ENCODE data around the gene LTBP1.

The LTBP1 gene

DNA sequence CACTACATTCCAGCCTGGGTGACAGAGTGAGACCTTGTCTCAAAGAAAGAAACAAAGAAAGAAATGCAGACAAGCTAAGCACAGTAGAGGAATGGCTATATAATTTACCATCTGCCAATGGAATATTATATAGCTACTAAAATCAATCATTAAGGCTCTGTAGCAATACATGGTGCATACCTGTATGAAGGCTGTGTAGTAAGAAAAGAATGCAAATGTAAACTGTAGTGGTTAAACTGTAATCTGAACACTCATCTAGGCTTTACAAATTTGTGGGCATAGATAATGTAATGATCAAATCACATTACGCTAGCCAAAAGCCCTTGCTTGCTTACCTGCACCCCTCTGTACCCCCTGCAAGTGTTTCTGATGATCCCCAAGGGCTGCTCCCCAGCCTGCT lies 230.9 kb downstream of the LTBP1 start:
- Histone ChIP-seq H3K36me3 (ENCODE audit: insufficient read depth) (no peaks in the 10 kb centered on the region), H3K79me2 (ENCODE audit: insufficient read depth, low read depth) (no peaks in the 10 kb centered on the region), H3K4me1 (ENCODE audit: low read depth, poor library complexity, severe bottlenecking) (peaks cover 12% of the 10 kb centered on the region), H3K4me2 (no peak overlapping the region), H2AFZ (ENCODE audit: low read depth) (no peak overlapping the region), H3K27me3 (ENCODE audit: insufficient read depth, low read depth) (no peaks in the 10 kb centered on the region), H3K9ac (no peak overlapping the region), H4K20me1 (ENCODE audit: insufficient read depth) (no peaks in the 10 kb centered on the region), H3K27ac (no peak overlapping the region), H3K4me3 (IDR thresholded peaks at IDR 0.05; ENCODE audit: insufficient read depth, low read depth, low read length) (no peak overlapping the region)
- TF ChIP-seq, protein P1, sequence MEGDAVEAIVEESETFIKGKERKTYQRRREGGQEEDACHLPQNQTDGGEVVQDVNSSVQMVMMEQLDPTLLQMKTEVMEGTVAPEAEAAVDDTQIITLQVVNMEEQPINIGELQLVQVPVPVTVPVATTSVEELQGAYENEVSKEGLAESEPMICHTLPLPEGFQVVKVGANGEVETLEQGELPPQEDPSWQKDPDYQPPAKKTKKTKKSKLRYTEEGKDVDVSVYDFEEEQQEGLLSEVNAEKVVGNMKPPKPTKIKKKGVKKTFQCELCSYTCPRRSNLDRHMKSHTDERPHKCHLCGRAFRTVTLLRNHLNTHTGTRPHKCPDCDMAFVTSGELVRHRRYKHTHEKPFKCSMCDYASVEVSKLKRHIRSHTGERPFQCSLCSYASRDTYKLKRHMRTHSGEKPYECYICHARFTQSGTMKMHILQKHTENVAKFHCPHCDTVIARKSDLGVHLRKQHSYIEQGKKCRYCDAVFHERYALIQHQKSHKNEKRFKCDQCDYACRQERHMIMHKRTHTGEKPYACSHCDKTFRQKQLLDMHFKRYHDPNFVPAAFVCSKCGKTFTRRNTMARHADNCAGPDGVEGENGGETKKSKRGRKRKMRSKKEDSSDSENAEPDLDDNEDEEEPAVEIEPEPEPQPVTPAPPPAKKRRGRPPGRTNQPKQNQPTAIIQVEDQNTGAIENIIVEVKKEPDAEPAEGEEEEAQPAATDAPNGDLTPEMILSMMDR (conservative IDR thresholded peaks at IDR 0.05; ENCODE audit: low read depth, low read length) = no peak

DNA sequence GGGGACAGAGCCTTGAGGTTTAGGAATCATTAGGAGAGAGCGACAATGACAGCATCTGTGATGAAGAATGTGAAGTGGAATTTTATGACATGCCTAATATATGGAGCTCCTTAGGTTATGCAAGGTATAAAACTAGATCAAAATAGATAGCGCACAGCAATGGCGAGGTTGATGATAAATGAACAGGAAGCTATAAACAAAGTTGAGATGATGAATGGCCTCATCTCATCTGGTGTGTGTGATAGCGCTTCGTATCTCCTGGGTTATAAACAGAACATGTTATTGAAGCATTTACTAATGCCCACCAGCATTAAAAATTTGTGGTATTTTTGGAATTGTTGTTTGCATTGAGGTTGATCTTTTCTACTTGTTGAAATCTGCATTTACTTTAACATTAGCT lies 231.5 kb downstream of the LTBP1 start:
- Histone ChIP-seq H3K4me1 (ENCODE audit: low read depth, poor library complexity, severe bottlenecking) (peaks cover 16% of the 10 kb centered on the region), H2AFZ (ENCODE audit: low read depth) (no peak overlapping the region), H3K79me2 (ENCODE audit: insufficient read depth, low read depth) (no peaks in the 10 kb centered on the region), H3K4me2 (no peak overlapping the region), H3K36me3 (ENCODE audit: insufficient read depth) (no peaks in the 10 kb centered on the region), H3K27ac (no peak overlapping the region), H4K20me1 (ENCODE audit: insufficient read depth) (no peaks in the 10 kb centered on the region), H3K9ac (no peak overlapping the region), H3K27me3 (ENCODE audit: insufficient read depth, low read depth) (no peaks in the 10 kb centered on the region), H3K4me3 (IDR thresholded peaks at IDR 0.05; ENCODE audit: insufficient read depth, low read depth, low read length) (no peak overlapping the region)
- TF ChIP-seq, protein P1 (conservative IDR thresholded peaks at IDR 0.05; ENCODE audit: low read depth, low read length) = no peak

DNA sequence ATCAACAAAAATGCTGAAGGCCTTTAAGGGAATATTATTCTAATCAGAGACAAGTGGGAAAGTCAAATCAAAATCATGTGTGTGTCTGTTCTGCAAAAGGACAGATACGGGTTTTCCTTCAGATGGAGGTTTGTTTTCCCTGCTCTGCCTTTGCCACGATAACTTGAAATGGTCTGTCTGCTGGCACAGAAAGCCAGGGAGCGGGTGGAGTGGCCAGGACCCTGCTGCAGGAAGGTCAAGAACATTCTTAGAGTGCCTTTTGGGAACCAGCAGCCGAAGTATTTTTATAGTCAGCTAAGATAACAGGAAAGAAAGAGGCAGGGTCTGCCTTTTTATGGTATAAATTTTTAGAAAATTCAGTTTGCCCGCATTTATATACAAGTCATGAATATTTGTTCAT lies 234.2 kb downstream of the LTBP1 start:
- Histone ChIP-seq H3K4me1 (ENCODE audit: low read depth, poor library complexity, severe bottlenecking) (peaks cover 16% of the 10 kb centered on the region), H3K79me2 (ENCODE audit: insufficient read depth, low read depth) (no peaks in the 10 kb centered on the region), H3K4me3 (IDR thresholded peaks at IDR 0.05; ENCODE audit: insufficient read depth, low read depth, low read length) (no peak overlapping the region), H4K20me1 (ENCODE audit: insufficient read depth) (no peaks in the 10 kb centered on the region), H3K27ac (no peak overlapping the region), H3K27me3 (ENCODE audit: insufficient read depth, low read depth) (no peaks in the 10 kb centered on the region), H2AFZ (ENCODE audit: low read depth) (no peak overlapping the region), H3K9ac (no peak overlapping the region), H3K4me2 (no peak overlapping the region), H3K36me3 (ENCODE audit: insufficient read depth) (no peaks in the 10 kb centered on the region)
- TF ChIP-seq, protein P1 (conservative IDR thresholded peaks at IDR 0.05; ENCODE audit: low read depth, low read length) = no peak

DNA sequence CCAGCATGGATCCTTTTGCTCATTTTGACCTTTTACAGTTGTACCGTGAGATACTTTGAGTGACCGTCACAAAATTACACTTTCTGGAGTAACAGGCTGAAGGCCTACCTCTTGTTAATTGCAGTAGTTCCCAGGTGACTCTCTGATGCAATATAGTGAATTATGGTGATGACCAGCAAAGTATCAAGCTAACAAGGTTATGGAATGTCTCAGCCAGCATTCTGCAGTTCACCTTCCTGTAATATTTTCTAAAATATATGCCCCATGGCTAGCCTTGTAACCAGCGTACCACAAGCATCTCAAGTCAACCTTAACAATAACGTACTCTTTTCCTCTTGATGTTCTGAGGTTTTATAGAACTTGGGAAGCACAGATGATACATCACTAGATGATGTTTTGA lies 234.7 kb downstream of the LTBP1 start:
- no peak overlapping the region for H2AFZ ChIP-seq (ENCODE audit: low read depth)
- no peaks in the 10 kb centered on the region for H3K27me3 ChIP-seq (ENCODE audit: insufficient read depth, low read depth)
- no peak overlapping the region for H3K27ac ChIP-seq
- H3K9ac ChIP-seq = no peak overlapping the region
- no peaks in the 10 kb centered on the region for H3K36me3 ChIP-seq (ENCODE audit: insufficient read depth)
- TF ChIP-seq, protein P1 (conservative IDR thresholded peaks at IDR 0.05; ENCODE audit: low read depth, low read length) = no peak
- H3K4me3 ChIP-seq (IDR thresholded peaks at IDR 0.05; ENCODE audit: insufficient read depth, low read depth, low read length) = no peak overlapping the region
- H3K4me1 ChIP-seq (ENCODE audit: low read depth, poor library complexity, severe bottlenecking) = peaks cover 16% of the 10 kb centered on the region
- no peaks in the 10 kb centered on the region for H4K20me1 ChIP-seq (ENCODE audit: insufficient read depth)
- no peak overlapping the region; the same call in 1 of the 2 replicates for H3K4me2 ChIP-seq
- no peaks in the 10 kb centered on the region for H3K79me2 ChIP-seq (ENCODE audit: insufficient read depth, low read depth)

Data from KMS-11 (cell line).